IMR-90 (cell line): ENCODE measurements around the gene TBC1D8. TPM values are rescaled to one million over a fixed set of nuclear protein-coding genes. Genes with fewer than 3 reads are reported as not detected.

Source experiments
- ATAC-seq: fragments of 200-7000 bp; cut with Tn5 transposase; 2 replicates; pipeline ENCODE4 v1.9.1; 2020; ENCODE audit warnings: low read depth, mild to moderate bottlenecking, moderate library complexity
- BruUV-seq: library from RNA; stranded (reverse); fragments of 400-500 nt; replicated peaks from 2 replicates; lab custom pipeline; 2021; lab: Mats Ljungman, UMichigan
- CTCF ChIA-PET: fragments of 300-600 bp; formaldehyde crosslinking; extraction: SDS; loops from one replicate; lab custom pipeline; 2021; ENCODE audit warnings: antibody characterized with exemption; lab: Yijun Ruan, JAX
- POLR2A ChIA-PET: fragments of 300-600 bp; sonication (Branson Sonifier 250); formaldehyde crosslinking; loops from one replicate; lab custom pipeline; 2022; ENCODE audit warnings: antibody characterized with exemption; ENCODE audit not compliant: unreplicated experiment; lab: Charles Lee
- DNase-seq: peaks from one replicate; pipeline ENCODE4 v3.0.0; 2013
- H2AFZ ChIP-seq: replicated peaks from 2 replicates; pipeline ENCODE3; 2013; ENCODE audit warnings: low read length, mild to moderate bottlenecking; ENCODE audit not compliant: poor library complexity
- H2AK5ac ChIP-seq: 2 replicates; pipeline ENCODE4 v1.6.1; 2013; ENCODE audit warnings: low read depth, low read length, inconsistent platforms
- H2AK9ac ChIP-seq: replicated peaks from 2 replicates; pipeline ENCODE3; 2013; ENCODE audit warnings: mild to moderate bottlenecking, low read depth, low read length, moderate library complexity; ENCODE audit not compliant: poor library complexity
- H2BK120ac ChIP-seq: 2 replicates; pipeline ENCODE4 v1.6.1; 2013; ENCODE audit warnings: low read depth, low read length, inconsistent platforms
- H2BK15ac ChIP-seq: 3 replicates; pipeline ENCODE4 v1.6.1; 2013; ENCODE audit warnings: low read depth, low read length, inconsistent platforms
- H2BK20ac ChIP-seq: 2 replicates; pipeline ENCODE4 v1.6.1; 2013; ENCODE audit warnings: low read depth, mild to moderate bottlenecking, inconsistent platforms, low read length, moderate library complexity
- H2BK5ac ChIP-seq: 2 replicates; pipeline ENCODE4 v1.6.1; 2013; ENCODE audit warnings: mild to moderate bottlenecking, low read depth, low read length, inconsistent platforms; ENCODE audit not compliant: poor library complexity, severe bottlenecking
- H3K14ac ChIP-seq: replicated peaks from 2 replicates; pipeline ENCODE4 v1.6.1; 2013; ENCODE audit warnings: low read depth, low read length, inconsistent platforms
- H3K18ac ChIP-seq: 2 replicates; pipeline ENCODE4 v1.6.1; 2013; ENCODE audit warnings: low read depth, low read length, control low read depth
- H3K23ac ChIP-seq: 2 replicates; pipeline ENCODE4 v1.6.1; 2013; ENCODE audit warnings: low read depth, low read length, inconsistent platforms
- H3K27ac ChIP-seq: 2 replicates; pipeline ENCODE4 v1.5.1; 2013; ENCODE audit warnings: mild to moderate bottlenecking, control low read depth, low read length; ENCODE audit not compliant: insufficient read depth
- H3K27me3 ChIP-seq: 2 replicates; pipeline ENCODE4 v1.6.1; 2013; ENCODE audit warnings: low read length; ENCODE audit not compliant: control insufficient read depth, insufficient read depth
- H3K36me3 ChIP-seq: 2 replicates; pipeline ENCODE4 v1.6.1; 2013; ENCODE audit warnings: low read length, mixed read lengths; ENCODE audit not compliant: control insufficient read depth, insufficient read depth
- H3K4ac ChIP-seq: 2 replicates; pipeline ENCODE4 v1.6.1; 2013; ENCODE audit warnings: low read depth, low read length, inconsistent platforms
- H3K4me1 ChIP-seq: 2 replicates; pipeline ENCODE4 v1.6.1; 2013; ENCODE audit warnings: low read length, mixed read lengths; ENCODE audit not compliant: control insufficient read depth, insufficient read depth
- H3K4me2 ChIP-seq: 2 replicates; pipeline ENCODE4 v1.6.1; 2013; ENCODE audit warnings: low read depth, mild to moderate bottlenecking, control low read depth, low read length, moderate library complexity
- H3K4me3 ChIP-seq: 2 replicates; pipeline ENCODE4 v1.5.1; 2013; ENCODE audit warnings: low read depth, mild to moderate bottlenecking, control low read depth, low read length, moderate library complexity; ENCODE audit not compliant: insufficient read depth
- H3K56ac ChIP-seq: 2 replicates; pipeline ENCODE4 v1.6.1; 2013; ENCODE audit warnings: low read length, inconsistent platforms; ENCODE audit not compliant: insufficient read depth; ENCODE audit errors: extremely low read depth
- H3K79me1 ChIP-seq, 2 experiments: 2 replicates each; pipeline ENCODE4 v1.6.1; 2013; ENCODE audit warnings: low read length in 2 of 2, inconsistent platforms in 1 of 2, low read depth in 1 of 2
- H3K9ac ChIP-seq: 2 replicates; pipeline ENCODE4 v1.6.1; 2013; ENCODE audit warnings: low read depth, low read length, control low read depth
- H3K9me1 ChIP-seq: 2 replicates; pipeline ENCODE4 v1.6.1; 2013; ENCODE audit warnings: low read length, inconsistent platforms; ENCODE audit not compliant: insufficient read depth
- H3K9me3 ChIP-seq: 2 replicates; pipeline ENCODE4 v1.6.1; 2013; ENCODE audit warnings: low read length; ENCODE audit not compliant: control insufficient read depth, insufficient read depth
- H4K20me1 ChIP-seq: 2 replicates; pipeline ENCODE4 v1.6.1; 2013; ENCODE audit warnings: low read length, inconsistent platforms; ENCODE audit not compliant: insufficient read depth
- H4K5ac ChIP-seq: 2 replicates; pipeline ENCODE4 v1.6.1; 2013; ENCODE audit warnings: mild to moderate bottlenecking, low read depth, low read length, control low read depth
- H4K8ac ChIP-seq, 2 experiments: 2 replicates each; pipeline ENCODE4 v1.6.1; 2013; ENCODE audit warnings: low read depth in 2 of 2, low read length in 2 of 2, control low read depth in 1 of 2, inconsistent platforms in 1 of 2
- H4K91ac ChIP-seq: 2 replicates; pipeline ENCODE4 v1.6.1; 2013; ENCODE audit warnings: low read depth, low read length, inconsistent platforms; ENCODE audit not compliant: insufficient read depth
- MAFK ChIP-seq: IDR thresholded peaks from 2 replicates; pipeline ENCODE4 v1.6.1; 2012; ENCODE audit warnings: low read depth, low read length, improper control_type of control experiment
- MAZ ChIP-seq: IDR thresholded peaks from 2 replicates; pipeline ENCODE4 v1.6.1; 2012; ENCODE audit warnings: low read depth, mild to moderate bottlenecking, low read length, improper control_type of control experiment, moderate library complexity, borderline replicate concordance
- MXI1 ChIP-seq: IDR thresholded peaks from 2 replicates; pipeline ENCODE4 v1.6.1; 2012; ENCODE audit warnings: low read depth, mild to moderate bottlenecking, low read length, moderate library complexity, borderline replicate concordance
- NFE2L2 ChIP-seq: fragments of 150-350 bp; IDR thresholded peaks from 2 replicates; pipeline ENCODE4 v1.6.1; 2016; ENCODE audit warnings: low read depth, mild to moderate bottlenecking, low read length
- RCOR1 ChIP-seq: IDR thresholded peaks from 2 replicates; pipeline ENCODE4 v1.6.1; 2012; ENCODE audit warnings: mild to moderate bottlenecking, low read length, improper control_type of control experiment; ENCODE audit not compliant: insufficient replicate concordance
- RFX5 ChIP-seq: IDR thresholded peaks from 2 replicates; pipeline ENCODE4 v1.8.0; 2012; ENCODE audit warnings: low read depth, mild to moderate bottlenecking, low read length, moderate library complexity
- WGBS, 2 experiments: methylation state at CpG; one replicate each; pipeline versions ENCODE4 v1.1.5 to v1.1.7; 2013; ENCODE audit warnings: missing lambda C conversion rate in 2 of 2; ENCODE audit not compliant: insufficient read length in 1 of 2; ENCODE audit errors: extremely low coverage in 2 of 2; 5-methylcytosine and 5-hydroxymethylcytosine counted together
- dilution Hi-C: fragments of 300-500 bp; cut with HindIII; formaldehyde crosslinking; loops from one replicate; pipeline ENCODE4 v1.14.3; 2018; ENCODE audit warnings: low sequenced_read_pairs; ENCODE audit not compliant: unreplicated experiment
- in situ Hi-C: fragments of 300-500 bp; cut with MboI; formaldehyde crosslinking; loops from 3 replicates; pipeline ENCODE4 v1.14.3; 2019; ENCODE audit warnings: low sequenced_read_pairs, inconsistent platforms, mixed read lengths
- intact Hi-C: fragments of 100-400 bp; cut with micrococcal nuclease; formaldehyde crosslinking; loops from 2 replicates; pipeline ENCODE4 v1.10.0; 2022
- polyA plus RNA-seq, 3 experiments: library from polyadenylated mRNA; depleted of rRNA; stranded (reverse); fragments of >200 nt; gene quantifications; 2 replicates each; pipeline ENCODE4 v1.2.3, GENCODE V29; 2012; ENCODE audit warnings: low replicate concordance in 1 of 3
- total RNA-seq: library from RNA; depleted of rRNA; stranded (reverse); fragments of >200 nt; gene quantifications from 2 replicates; pipeline ENCODE4 v1.2.3, GENCODE V29; 2012

TBC1D8 gene
- total and polyA plus RNA-seq, 2 of the 4 experiments (the other 2 are of a cell fraction): 1.3 to 1.5 TPM

DNA sequence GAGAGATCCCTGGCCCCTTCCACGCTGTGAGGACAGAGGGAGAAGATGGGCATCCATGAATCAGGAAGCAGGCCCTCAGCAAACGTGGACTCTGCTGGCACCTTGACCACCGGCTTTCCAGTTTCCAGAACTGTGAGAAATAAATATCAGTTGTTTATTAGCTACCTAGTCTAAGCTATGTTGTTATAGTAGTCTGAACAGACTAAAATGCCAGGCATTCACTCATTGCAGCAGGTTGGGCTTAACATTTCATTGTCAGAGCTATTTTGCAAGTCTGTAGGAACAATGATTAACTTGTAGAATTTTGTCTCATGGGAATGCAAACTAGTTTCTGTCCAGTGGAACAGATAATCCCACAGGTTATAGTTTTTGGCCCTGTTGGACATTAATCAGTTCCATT, 24.8 kb upstream of the TBC1D8 start:
- Histone ChIP-seq H3K4ac (no peak overlapping the region), H2BK5ac (no peak overlapping the region), H2AK5ac (no peak overlapping the region), H3K14ac (no peak overlapping the region), H3K9me3 (peaks cover 2% of the 10 kb centered on the region), H3K4me2 (no peak overlapping the region), H3K27ac (no peak overlapping the region), H4K91ac (no peak overlapping the region), H3K9me1 (no peaks in the 10 kb centered on the region), H3K36me3 (no peaks in the 10 kb centered on the region), H4K20me1 (no peaks in the 10 kb centered on the region), H2BK120ac (no peak overlapping the region), H3K23ac (no peak overlapping the region), H3K56ac (no peak overlapping the region), H2AK9ac (no peak overlapping the region), H4K5ac (no peak overlapping the region), H3K27me3 (peaks cover 8% of the 10 kb centered on the region), H3K4me1 (no peaks in the 10 kb centered on the region), H3K18ac (no peak overlapping the region), H3K79me1 (no peaks in the 10 kb centered on the region), H3K9ac (no peak overlapping the region), H4K8ac (no peak overlapping the region), H2BK15ac (no peak overlapping the region), H2BK20ac (no peak overlapping the region), H2AFZ (no peak overlapping the region), H3K4me3 (no peak overlapping the region)
- CTCF ChIA-PET: interaction anchor here (1.5 kb wide), 1 partner anchor 13 kb away, joined by 7 read pairs; no protein-coding TSS in a partner anchor
- TF ChIP-seq MXI1 (no peak), RFX5 (no peak), RCOR1 (no peak), MAFK (no peak), NFE2L2 (no peak), MAZ (no peak)
- no CpG with 5 or more reads among the region's 3 CpGs for WGBS, 2 experiments
- ATAC-seq: no peak
- DNase-seq: no peak
- dilution Hi-C loops: no loop called here
- no TSS peak for BruUV-seq
- in situ Hi-C loops: no loop called here
- POLR2A ChIA-PET: no interaction called here
- intact Hi-C loops: no loop called here
